Lower leg skin (tissue), 3 donors: ENCODE data around the gene ATXN1L.

ENCODE experiments used
- POLR2A ChIP-seq, 2 donors: fragments of 450-650 bp; IDR thresholded peaks; one replicate each; pipeline ENCODE4 v1.6.1; 2016 to 2017; ENCODE audit warnings: antibody characterized with exemption in 2 of 2, mild to moderate bottlenecking in 1 of 2, moderate library complexity in 1 of 2
- TF ChIP-seq, protein P1 (sequence below), 3 donors: fragments of 450-650 bp; IDR thresholded peaks; one replicate each; pipeline ENCODE4 v1.5.1; 2016; ENCODE audit warnings: antibody characterized with exemption in 3 of 3, mild to moderate bottlenecking in 3 of 3, moderate library complexity in 2 of 3

GRCh38 chr16:71852158-71852557 is 6.4 kb downstream of the ATXN1L start:
- TF ChIP-seq, protein P1, sequence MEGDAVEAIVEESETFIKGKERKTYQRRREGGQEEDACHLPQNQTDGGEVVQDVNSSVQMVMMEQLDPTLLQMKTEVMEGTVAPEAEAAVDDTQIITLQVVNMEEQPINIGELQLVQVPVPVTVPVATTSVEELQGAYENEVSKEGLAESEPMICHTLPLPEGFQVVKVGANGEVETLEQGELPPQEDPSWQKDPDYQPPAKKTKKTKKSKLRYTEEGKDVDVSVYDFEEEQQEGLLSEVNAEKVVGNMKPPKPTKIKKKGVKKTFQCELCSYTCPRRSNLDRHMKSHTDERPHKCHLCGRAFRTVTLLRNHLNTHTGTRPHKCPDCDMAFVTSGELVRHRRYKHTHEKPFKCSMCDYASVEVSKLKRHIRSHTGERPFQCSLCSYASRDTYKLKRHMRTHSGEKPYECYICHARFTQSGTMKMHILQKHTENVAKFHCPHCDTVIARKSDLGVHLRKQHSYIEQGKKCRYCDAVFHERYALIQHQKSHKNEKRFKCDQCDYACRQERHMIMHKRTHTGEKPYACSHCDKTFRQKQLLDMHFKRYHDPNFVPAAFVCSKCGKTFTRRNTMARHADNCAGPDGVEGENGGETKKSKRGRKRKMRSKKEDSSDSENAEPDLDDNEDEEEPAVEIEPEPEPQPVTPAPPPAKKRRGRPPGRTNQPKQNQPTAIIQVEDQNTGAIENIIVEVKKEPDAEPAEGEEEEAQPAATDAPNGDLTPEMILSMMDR (IDR thresholded peaks at IDR 0.05), result no peak
- no peak for TF ChIP-seq POLR2A (IDR thresholded peaks at IDR 0.05)
